SK-N-SH (cell line): Measurements from ENCODE around the gene TPSAB1. TPM values are rescaled to one million over a fixed set of nuclear protein-coding genes. Genes with fewer than 3 reads are reported as not detected.

Experiments used
- CTCF ChIA-PET: fragments of 300-600, 350-600 bp; formaldehyde crosslinking; extraction: SDS; loops from one replicate; lab custom pipeline; 2021; lab: Yijun Ruan, JAX
- POLR2A ChIA-PET: fragments of 350-600 bp; sonication (Branson Sonifier 250); formaldehyde crosslinking; extraction: SDS; loops from one replicate; lab custom pipeline; 2020; ENCODE audit warnings: antibody characterized with exemption, inconsistent platforms; lab: Yijun Ruan, JAX
- DNase-seq: peaks from one replicate; pipeline ENCODE4 v3.0.0; 2012
- H2AFZ ChIP-seq: fragments of 200-600 bp; sonication (generic); 2 replicates; pipeline ENCODE4 v1.8.1; 2016; ENCODE audit warnings: antibody characterized with exemption, mild to moderate bottlenecking, low read depth
- H3F3A ChIP-seq: fragments of 200-600 bp; sonication (generic); replicated peaks from 2 replicates; pipeline ENCODE3; 2016; ENCODE audit warnings: antibody characterized with exemption, mild to moderate bottlenecking; ENCODE audit not compliant: insufficient read depth
- H3K27ac ChIP-seq, 2 experiments: fragments of 200-500 bp in 1 of 2; fragments of 200-600 bp in 1 of 2; sonication (Bioruptor generic) in 1 of 2; sonication (generic), shearing (Covaris generic) in 1 of 2; 2 replicates each; pipeline versions ENCODE4 v1.5.1 to v1.6.1; 2014 to 2016; ENCODE audit warnings: low read depth in 2 of 2, inconsistent platforms in 1 of 2, low read length in 1 of 2, mild to moderate bottlenecking in 1 of 2, mixed read lengths in 1 of 2
- H3K27me3 ChIP-seq: fragments of 200-600 bp; sonication (generic), shearing (Covaris generic); 2 replicates; pipeline ENCODE4 v1.6.1; 2016; ENCODE audit warnings: mixed run types; ENCODE audit not compliant: insufficient read depth
- H3K36me3 ChIP-seq, 2 experiments: fragments of 200-500 bp in 1 of 2; fragments of 200-600 bp in 1 of 2; sonication (Bioruptor generic) in 1 of 2; sonication (generic) in 1 of 2; replicated peaks in 1 of 2; 2 replicates each; pipeline versions ENCODE3 to v1.5.1; 2014 to 2016; ENCODE audit warnings: low read length in 1 of 2, mild to moderate bottlenecking in 1 of 2; ENCODE audit not compliant: insufficient read depth in 2 of 2, control insufficient read depth in 1 of 2
- H3K4me1 ChIP-seq, 2 experiments: fragments of 200-500 bp in 1 of 2; fragments of 200-600 bp in 1 of 2; sonication (Bioruptor generic) in 1 of 2; sonication (generic), shearing (Covaris generic) in 1 of 2; 2 replicates each; pipeline versions ENCODE4 v1.5.1 to v1.6.1; 2014 to 2016; ENCODE audit warnings: low read depth in 1 of 2, low read length in 1 of 2, mixed run types in 1 of 2; ENCODE audit not compliant: insufficient read depth in 2 of 2, control insufficient read depth in 1 of 2
- H3K4me2 ChIP-seq: fragments of 200-600 bp; sonication (generic), shearing (Covaris generic); 2 replicates; pipeline ENCODE4 v1.6.1; 2017; ENCODE audit warnings: mixed run types
- H3K4me3 ChIP-seq, 2 experiments: fragments of 200-500 bp in 1 of 2; fragments of 200-600 bp in 1 of 2; sonication (Bioruptor generic) in 1 of 2; sonication (generic), shearing (Covaris generic) in 1 of 2; 2 replicates each; pipeline versions ENCODE4 v1.5.1 to v1.8.1; 2014 to 2016; ENCODE audit warnings: low read depth in 2 of 2, inconsistent platforms in 1 of 2, low read length in 1 of 2, mild to moderate bottlenecking in 1 of 2, mixed read lengths in 1 of 2, moderate library complexity in 1 of 2
- H3K79me2 ChIP-seq: fragments of 200-600 bp; sonication (generic); 2 replicates; pipeline ENCODE4 v1.8.1; 2017; ENCODE audit warnings: mild to moderate bottlenecking; ENCODE audit not compliant: insufficient read depth
- H3K9ac ChIP-seq: fragments of 200-600 bp; sonication (generic); 2 replicates; pipeline ENCODE4 v1.6.1; 2017; ENCODE audit warnings: mixed run types
- H3K9me2 ChIP-seq: fragments of 200-600 bp; sonication (generic); 2 replicates; pipeline ENCODE4 v1.6.1; 2017; ENCODE audit warnings: mixed run types
- H3K9me3 ChIP-seq: fragments of 200-600 bp; sonication (generic); 2 replicates; pipeline ENCODE4 v1.6.1; 2017; ENCODE audit warnings: mixed run types, mild to moderate bottlenecking, moderate library complexity
- H4K20me1 ChIP-seq: fragments of 200-600 bp; sonication (generic); 2 replicates; pipeline ENCODE4 v1.6.1; 2017; ENCODE audit warnings: mild to moderate bottlenecking, mixed run types; ENCODE audit not compliant: insufficient read depth
- ELF1 ChIP-seq: IDR thresholded peaks from 2 replicates; pipeline ENCODE4 v1.4.0; 2012
- REST ChIP-seq: IDR thresholded peaks from 2 replicates; pipeline ENCODE4 v1.6.1; 2012; ENCODE audit warnings: mild to moderate bottlenecking, low read depth, low read length, moderate library complexity
- RXRA ChIP-seq: IDR thresholded peaks from 2 replicates; pipeline ENCODE4 v1.4.0; 2012; ENCODE audit warnings: low read depth, mild to moderate bottlenecking, borderline replicate concordance
- TAF1 ChIP-seq: IDR thresholded peaks from 2 replicates; pipeline ENCODE4 v1.6.1; 2012; ENCODE audit warnings: low read depth, mild to moderate bottlenecking, low read length, moderate library complexity, borderline replicate concordance
- WGBS: methylation state at CpG from one replicate; pipeline ENCODE4 v1.1.6; 2017; ENCODE audit warnings: low lambda C conversion rate; 5-methylcytosine and 5-hydroxymethylcytosine counted together
- polyA plus RNA-seq, 3 experiments: library from polyadenylated mRNA; depleted of rRNA; stranded (reverse); fragments of >200 nt; gene quantifications; 2 replicates each; pipeline ENCODE4 v1.2.3, GENCODE V29; 2012

TPSAB1 gene
- polyA plus RNA-seq, 1 of the 3 experiments (the other 2 are of a cell fraction): not detected

- H3K27ac ChIP-seq: no peak overlapping the region
- H3K36me3 ChIP-seq: no peaks in the 10 kb centered on the region
- no peak overlapping the region for H3K9ac ChIP-seq
- no peaks in the 10 kb centered on the region for H3K9me2 ChIP-seq
- H3K27me3 ChIP-seq: peaks cover 58% of the 10 kb centered on the region
- H3K9me3 ChIP-seq: no peaks in the 10 kb centered on the region
- H4K20me1 ChIP-seq: 0 out of 2 replicates have a peak, but pooled peaks cover 8% of the 10 kb centered on the region
- no peak overlapping the region for H2AFZ ChIP-seq
- WGBS: 42% methylated on average over 18 of the region's 38 CpGs
- no peak for TF ChIP-seq RXRA
- 0 out of 2 replicates have a peak, but pooled peaks have one; percentile 9 for TF ChIP-seq REST
- ChIA-PET CTCF (interaction anchor here (1.1 kb wide), 1 partner anchor 30 kb away, joined by 3 read pairs; no protein-coding TSS in a partner anchor), POLR2A (no interaction called here)
- no peaks in the 10 kb centered on the region for H3K4me1 ChIP-seq
- H3F3A ChIP-seq: no peaks in the 10 kb centered on the region
- no peak for DNase-seq
- H3K4me3 ChIP-seq: no peak overlapping the region
- no peak overlapping the region for H3K4me2 ChIP-seq
- no peaks in the 10 kb centered on the region for H3K79me2 ChIP-seq
Measured at GRCh38 chr16:1223355-1224214, 16.9 kb upstream of the TPSAB1 start.

GRCh38 chr16:1224558-1224957 is 15.9 kb upstream of the TPSAB1 start:
- no peak overlapping the region for H2AFZ ChIP-seq
- H4K20me1 ChIP-seq: 0 out of 2 replicates have a peak, but pooled peaks cover 8% of the 10 kb centered on the region
- TF ChIP-seq TAF1 (no peak), ELF1 (no peak), REST (no peak)
- H3K27me3 ChIP-seq: peaks cover 50% of the 10 kb centered on the region
- H3K27ac ChIP-seq: no peak overlapping the region
- ChIA-PET CTCF (interaction anchor here (1.0 kb wide), 1 partner anchor 30 kb away, joined by 4 read pairs; no protein-coding TSS in a partner anchor), POLR2A (no interaction called here)
- H3K9ac ChIP-seq: no peak overlapping the region
- no peak overlapping the region for H3K4me2 ChIP-seq
- H3K9me3 ChIP-seq: no peaks in the 10 kb centered on the region
- H3K79me2 ChIP-seq: no peaks in the 10 kb centered on the region
- no peak overlapping the region for H3K4me3 ChIP-seq
- H3F3A ChIP-seq: no peaks in the 10 kb centered on the region
- H3K9me2 ChIP-seq: no peaks in the 10 kb centered on the region
- no peak for DNase-seq
- H3K36me3 ChIP-seq: no peaks in the 10 kb centered on the region
- WGBS: no CpG with 5 or more reads among the region's 9 CpGs
- H3K4me1 ChIP-seq: no peaks in the 10 kb centered on the region
